HFFc6 (cell line): ENCODE results near the gene PDE4B. TPM values are rescaled to one million over a fixed set of nuclear protein-coding genes. Genes with fewer than 3 reads are reported as not detected.

ENCODE experiments used
- DNase-seq: peaks from one replicate; pipeline ENCODE4 v3.0.0-alpha.2; 2018
- H3K27ac Mint-ChIP-seq: 2 replicates; pipeline ENCODE4 v1.8.0; 2020; ENCODE audit warnings: mild to moderate bottlenecking, mixed read lengths
- H3K27me3 Mint-ChIP-seq: 2 replicates; pipeline ENCODE4 v1.8.0; 2021; ENCODE audit warnings: mild to moderate bottlenecking, moderate library complexity, mixed read lengths; ENCODE audit not compliant: insufficient read depth
- H3K36me3 Mint-ChIP-seq: 2 replicates; pipeline ENCODE4 v1.8.0; 2021; ENCODE audit warnings: low read depth, mixed read lengths
- H3K4me1 Mint-ChIP-seq: 2 replicates; pipeline ENCODE4 v1.8.0; 2020; ENCODE audit warnings: low read depth, mixed read lengths
- H3K4me3 Mint-ChIP-seq: 2 replicates; pipeline ENCODE4 v1.8.0; 2020; ENCODE audit warnings: mild to moderate bottlenecking, moderate library complexity, mixed read lengths
- H3K9me3 Mint-ChIP-seq: 2 replicates; pipeline ENCODE4 v1.8.0; 2020; ENCODE audit warnings: mild to moderate bottlenecking, mixed read lengths
- CTCF ChIP-seq: fragments of 200-600 bp; sonication (generic); IDR thresholded peaks from 2 replicates; pipeline ENCODE4 v1.5.0; 2021; ENCODE audit warnings: antibody characterized with exemption, mild to moderate bottlenecking
- total RNA-seq, 6 experiments: library from RNA; stranded (reverse); fragmentation: NEBNext Ultra II Directional; extraction: Animal tissue kit (Norgen Biotek cat#: 25700); gene quantifications; 2 replicates in 1 of 6; 3 replicates in 5 of 6; pipeline ENCODE4 v1.2.3, GENCODE V29; 2021

Gene PDE4B
- total RNA-seq, 6 experiments from 2014 or later: 34.9 to 57.6 (median 42.8) TPM

DNA sequence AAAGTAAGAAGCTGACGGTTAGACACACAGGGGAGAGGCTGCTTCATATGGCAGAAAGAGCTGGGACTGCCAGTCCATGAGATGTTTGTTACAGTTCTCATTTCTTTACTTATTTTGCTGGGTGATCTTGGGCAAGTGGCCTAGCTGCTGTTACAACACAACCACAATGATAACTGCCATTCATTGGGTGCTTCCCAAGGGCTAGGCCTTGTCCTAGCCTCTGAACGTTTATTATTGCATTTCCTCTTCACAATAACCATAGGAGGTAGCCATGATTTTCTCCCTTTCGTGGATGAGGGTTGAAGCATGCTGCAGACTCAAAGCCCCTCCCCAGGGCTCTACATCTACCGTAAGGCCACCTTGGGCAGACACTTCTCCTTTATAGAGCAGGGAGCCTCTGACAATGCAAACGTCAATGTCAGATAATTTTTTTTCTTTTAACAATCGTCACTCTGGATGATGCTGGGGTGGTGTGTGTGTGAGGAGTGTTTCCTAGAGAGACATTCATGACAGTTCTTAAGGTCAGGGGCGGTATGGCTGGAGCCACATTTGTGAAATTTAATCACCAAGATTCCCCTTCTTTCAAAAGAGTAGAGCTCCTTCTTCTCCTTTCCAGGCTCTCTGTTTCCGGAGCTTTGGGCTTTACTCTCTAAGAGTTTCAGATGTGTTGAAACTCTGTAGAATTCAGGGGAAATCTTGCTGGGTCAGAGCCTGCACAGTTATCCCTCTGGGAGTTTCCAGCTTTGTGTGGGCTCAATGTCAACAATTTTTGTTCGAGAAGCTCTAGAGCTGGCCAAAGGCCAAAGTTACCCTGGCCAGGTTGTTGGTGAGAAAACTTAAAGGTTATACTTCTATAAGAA, 602.7 kb downstream of the PDE4B start:
- H3K27me3 Mint-ChIP-seq: no peaks in the 10 kb centered on the region; the same call in 1 of the 2 replicates
- H3K9me3 Mint-ChIP-seq: no peaks in the 10 kb centered on the region; the same call in 1 of the 2 replicates
- no peak overlapping the region for H3K27ac Mint-ChIP-seq
- H3K36me3 Mint-ChIP-seq: peaks cover 3% of the 10 kb centered on the region; the same call in 1 of the 2 replicates
- no peak overlapping the region for H3K4me3 Mint-ChIP-seq
- TF ChIP-seq CTCF: no peak
- no peak for DNase-seq
- peaks cover 22% of the 10 kb centered on the region for H3K4me1 Mint-ChIP-seq

DNA sequence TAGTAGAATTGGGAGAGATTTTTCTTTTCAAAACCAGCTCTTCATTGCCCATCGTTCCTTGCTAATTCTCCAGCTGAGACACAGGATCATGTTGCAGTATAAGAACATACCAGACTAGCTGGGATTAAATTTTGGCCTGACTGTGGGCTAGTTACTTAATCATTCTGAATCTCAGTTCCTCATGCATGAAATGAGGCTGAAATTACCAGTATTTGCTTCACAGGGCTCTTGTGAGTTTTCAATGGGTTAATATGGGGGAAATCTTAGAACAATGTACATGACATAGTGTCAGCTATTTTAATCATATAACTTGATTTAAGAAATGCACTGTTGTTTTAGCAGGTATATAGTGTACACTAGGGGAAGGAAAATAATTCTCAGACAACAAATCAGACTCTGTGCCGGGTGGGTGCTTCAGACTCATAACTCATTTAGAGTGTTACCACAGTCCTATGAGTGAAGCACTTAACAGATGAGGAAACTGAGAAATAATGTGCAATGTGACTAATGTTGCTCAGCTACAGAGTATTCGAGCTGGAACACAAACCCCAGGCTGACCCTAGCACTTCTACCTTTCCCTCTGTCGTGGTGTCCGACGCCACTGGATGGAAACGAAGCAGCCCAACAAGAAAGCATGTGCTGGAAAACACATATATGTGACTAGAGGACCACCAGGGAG, 603.7 kb downstream of the PDE4B start:
- DNase-seq: no peak

DNA sequence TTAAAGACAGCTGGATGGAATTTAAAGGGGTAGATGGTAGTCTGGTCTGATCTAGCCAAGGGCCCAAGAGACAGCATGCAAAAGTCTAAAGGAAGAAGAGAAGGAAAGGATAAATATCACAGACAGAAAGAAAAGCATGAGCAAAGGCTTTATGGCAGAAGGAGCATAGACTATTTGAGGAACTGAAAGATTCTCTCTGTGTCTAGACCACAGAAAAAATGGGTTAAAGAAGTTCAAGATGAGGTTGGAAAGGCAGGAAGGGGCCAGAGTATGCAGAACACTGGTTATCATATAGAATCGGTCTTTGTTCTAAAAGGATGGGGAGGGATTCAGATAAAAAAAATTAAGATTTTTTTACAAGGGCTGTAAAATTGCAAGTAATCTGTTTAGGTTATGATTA, 604.5 kb downstream of the PDE4B start:
- TF ChIP-seq CTCF: no peak
- no peaks in the 10 kb centered on the region for H3K36me3 Mint-ChIP-seq
- peaks cover 34% of the 10 kb centered on the region for H3K4me1 Mint-ChIP-seq
- no peak overlapping the region for H3K4me3 Mint-ChIP-seq
- no peak overlapping the region for H3K27ac Mint-ChIP-seq
- no peaks in the 10 kb centered on the region; the same call in 1 of the 2 replicates for H3K27me3 Mint-ChIP-seq
- no peak for DNase-seq
- no peaks in the 10 kb centered on the region for H3K9me3 Mint-ChIP-seq

More for the DNA sequence above, 603.7 kb downstream of the PDE4B start:
- no peak for TF ChIP-seq CTCF
- Mint-ChIP-seq H3K27me3 (no peaks in the 10 kb centered on the region; the same call in 1 of the 2 replicates), H3K4me1 (peaks cover 31% of the 10 kb centered on the region), H3K27ac (no peak overlapping the region), H3K4me3 (no peak overlapping the region), H3K9me3 (no peaks in the 10 kb centered on the region), H3K36me3 (no peaks in the 10 kb centered on the region)

- TF ChIP-seq CTCF: no peak
- Mint-ChIP-seq H3K4me3 (peak overlapping the region; percentile 66), H3K27ac (peak overlapping the region; percentile 64), H3K27me3 (peaks cover 2% of the 10 kb centered on the region), H3K36me3 (no peaks in the 10 kb centered on the region), H3K9me3 (no peaks in the 10 kb centered on the region), H3K4me1 (peaks cover 40% of the 10 kb centered on the region)
- DNase-seq: no peak
Measured at GRCh38 chr1:66399888-66400529, 607.3 kb downstream of the PDE4B start.

GRCh38 chr1:66400660-66401059, 608.0 kb downstream of the PDE4B start:
- Mint-ChIP-seq H3K27ac (no peak overlapping the region), H3K36me3 (no peaks in the 10 kb centered on the region), H3K27me3 (peaks cover 2% of the 10 kb centered on the region), H3K4me1 (peaks cover 40% of the 10 kb centered on the region), H3K9me3 (no peaks in the 10 kb centered on the region), H3K4me3 (peak overlapping the region; percentile 66; the same call in 1 of the 2 replicates)
- DNase-seq: no peak
- TF ChIP-seq CTCF: no peak
